H9 (cell line): ENCODE data around the gene ELFN1. TPM values are rescaled to one million over a fixed set of nuclear protein-coding genes. Genes with fewer than 3 reads are reported as not detected.

Source experiments
- DNase-seq: peaks from one replicate; pipeline ENCODE4 v3.0.0-alpha.2; 2017
- H2AFZ ChIP-seq: one replicate; pipeline ENCODE4 v1.6.1; 2013; ENCODE audit warnings: mild to moderate bottlenecking, low read length, control low read depth, moderate library complexity
- H2AK5ac ChIP-seq: 2 replicates; pipeline ENCODE4 v1.6.1; 2013; ENCODE audit warnings: low read length, control low read depth, mixed read lengths; ENCODE audit not compliant: insufficient read length
- H2BK120ac ChIP-seq: one replicate; pipeline ENCODE4 v1.6.1; 2013; ENCODE audit warnings: low read depth, mild to moderate bottlenecking, low read length, control low read depth, inconsistent platforms; ENCODE audit not compliant: poor library complexity, severe bottlenecking
- H2BK12ac ChIP-seq: 2 replicates; pipeline ENCODE4 v1.6.1; 2013; ENCODE audit warnings: low read length, control low read depth, mixed read lengths, low read depth; ENCODE audit not compliant: insufficient read length
- H2BK15ac ChIP-seq: 2 replicates; pipeline ENCODE4 v1.6.1; 2013; ENCODE audit warnings: low read depth, low read length, control low read depth
- H2BK20ac ChIP-seq: one replicate; pipeline ENCODE4 v1.6.1; 2013; ENCODE audit warnings: low read depth, mild to moderate bottlenecking, low read length, control low read depth, inconsistent platforms; ENCODE audit not compliant: poor library complexity, severe bottlenecking
- H2BK5ac ChIP-seq: 2 replicates; pipeline ENCODE4 v1.6.1; 2013; ENCODE audit warnings: low read length, control low read depth, mixed read lengths; ENCODE audit not compliant: insufficient read length
- H3K14ac ChIP-seq: 2 replicates; pipeline ENCODE4 v1.6.1; 2013; ENCODE audit warnings: low read length, control low read depth; ENCODE audit not compliant: insufficient read depth
- H3K18ac ChIP-seq: 2 replicates; pipeline ENCODE4 v1.6.1; 2013; ENCODE audit warnings: low read depth, mild to moderate bottlenecking, mixed read lengths, low read length, control low read depth; ENCODE audit not compliant: insufficient read length
- H3K23ac ChIP-seq: 2 replicates; pipeline ENCODE4 v1.6.1; 2013; ENCODE audit warnings: low read length, control low read depth, mixed read lengths, low read depth; ENCODE audit not compliant: insufficient read length
- H3K23me2 ChIP-seq: 2 replicates; pipeline ENCODE4 v1.6.1; 2013; ENCODE audit warnings: low read depth, mild to moderate bottlenecking, mixed read lengths, low read length, control low read depth; ENCODE audit not compliant: insufficient read length, poor library complexity, severe bottlenecking
- H3K27ac ChIP-seq: 2 replicates; pipeline ENCODE4 v1.5.1; 2013; ENCODE audit warnings: low read length, control low read depth, mixed read lengths, low read depth; ENCODE audit not compliant: insufficient read length
- H3K27me3 ChIP-seq: 2 replicates; pipeline ENCODE4 v1.6.1; 2013; ENCODE audit warnings: low read length, control low read depth, inconsistent platforms; ENCODE audit not compliant: insufficient read depth
- H3K4ac ChIP-seq: 2 replicates; pipeline ENCODE4 v1.6.1; 2013; ENCODE audit warnings: low read depth, mild to moderate bottlenecking, control low read depth, inconsistent platforms, low read length, moderate library complexity
- H3K4me1 ChIP-seq: 2 replicates; pipeline ENCODE4 v1.6.1; 2013; ENCODE audit warnings: low read length, control low read depth, inconsistent platforms; ENCODE audit not compliant: insufficient read depth
- H3K4me2 ChIP-seq: 2 replicates; pipeline ENCODE4 v1.6.1; 2013; ENCODE audit warnings: low read length, control low read depth, mixed read lengths; ENCODE audit not compliant: insufficient read length, insufficient read depth
- H3K56ac ChIP-seq: 2 replicates; pipeline ENCODE4 v1.6.1; 2013; ENCODE audit warnings: low read depth, mild to moderate bottlenecking, mixed read lengths, low read length, control low read depth; ENCODE audit not compliant: insufficient read length
- H3K79me1 ChIP-seq: 2 replicates; pipeline ENCODE4 v1.6.1; 2013; ENCODE audit warnings: low read depth, mild to moderate bottlenecking, moderate library complexity, low read length, control low read depth, inconsistent platforms; ENCODE audit not compliant: insufficient read depth, poor library complexity, severe bottlenecking
- H3K79me2 ChIP-seq: 2 replicates; pipeline ENCODE4 v1.6.1; 2013; ENCODE audit warnings: low read length, control low read depth, inconsistent platforms; ENCODE audit not compliant: insufficient read depth
- H3K9ac ChIP-seq: 2 replicates; pipeline ENCODE4 v1.6.1; 2013; ENCODE audit warnings: low read length, control low read depth, mixed read lengths; ENCODE audit not compliant: insufficient read length; ENCODE audit errors: extremely low read depth
- H3K9me3 ChIP-seq: one replicate; pipeline ENCODE4 v1.6.1; 2013; ENCODE audit warnings: low read depth, low read length, inconsistent platforms; ENCODE audit not compliant: control insufficient read depth
- H3T11ph ChIP-seq: one replicate; pipeline ENCODE4 v1.6.1; 2013; ENCODE audit warnings: mild to moderate bottlenecking, low read length, control low read depth, inconsistent platforms
- H4K20me1 ChIP-seq: one replicate; pipeline ENCODE4 v1.6.1; 2013; ENCODE audit not compliant: control insufficient read depth, insufficient read length, insufficient read depth
- H4K5ac ChIP-seq: 2 replicates; pipeline ENCODE4 v1.6.1; 2013; ENCODE audit warnings: low read depth, mild to moderate bottlenecking, mixed read lengths, low read length, control low read depth; ENCODE audit not compliant: insufficient read length
- H4K8ac ChIP-seq: replicated peaks from 2 replicates; pipeline ENCODE4 v1.6.1; 2013; ENCODE audit warnings: low read length, control low read depth, mixed read lengths, low read depth; ENCODE audit not compliant: insufficient read length
- H4K91ac ChIP-seq: 2 replicates; pipeline ENCODE4 v1.6.1; 2013; ENCODE audit warnings: low read depth, mild to moderate bottlenecking, moderate library complexity, mixed read lengths, low read length, control low read depth; ENCODE audit not compliant: insufficient read length
- H3K27ac Mint-ChIP-seq, 3 experiments: 2 replicates in 2 of 3; 3 replicates in 1 of 3; pipeline ENCODE4 v1.8.0; 2020 to 2021; ENCODE audit warnings: mixed read lengths in 3 of 3, mild to moderate bottlenecking in 1 of 3, moderate library complexity in 1 of 3
- H3K27me3 Mint-ChIP-seq: 2 replicates; pipeline ENCODE4 v1.8.0; 2021; ENCODE audit warnings: low read depth, mild to moderate bottlenecking, moderate library complexity, mixed read lengths
- H3K36me3 Mint-ChIP-seq, 3 experiments: 2 replicates in 2 of 3; 3 replicates in 1 of 3; pipeline ENCODE4 v1.8.0; 2020 to 2021; ENCODE audit warnings: low read depth in 3 of 3, mixed read lengths in 3 of 3; ENCODE audit not compliant: insufficient read depth in 1 of 3
- H3K4me1 Mint-ChIP-seq, 2 experiments: 2 replicates each; pipeline ENCODE4 v1.8.0; 2020; ENCODE audit warnings: mixed read lengths in 2 of 2
- H3K4me3 Mint-ChIP-seq, 2 experiments: 2 replicates in 1 of 2; 3 replicates in 1 of 2; pipeline ENCODE4 v1.8.0; 2020 to 2021; ENCODE audit warnings: mild to moderate bottlenecking in 2 of 2, mixed read lengths in 2 of 2, moderate library complexity in 1 of 2
- H3K9me3 Mint-ChIP-seq, 2 experiments: 2 replicates in 1 of 2; 3 replicates in 1 of 2; pipeline ENCODE4 v1.8.0; 2020; ENCODE audit warnings: mild to moderate bottlenecking in 2 of 2, mixed read lengths in 2 of 2, moderate library complexity in 1 of 2
- WGBS: extraction: QIAGEN DNeasy Blood & Tissue Kit; methylation state at CpG from one replicate; pipeline ENCODE4 v1.1.7; 2013; ENCODE audit warnings: missing lambda C conversion rate, low lambda C conversion rate, mixed read lengths; ENCODE audit not compliant: insufficient read length; ENCODE audit errors: extremely low coverage; 5-methylcytosine and 5-hydroxymethylcytosine counted together
- total RNA-seq: library from RNA; stranded (reverse); gene quantifications from 2 replicates; pipeline ENCODE4 v1.2.1, GENCODE V29; 2021
- TF ChIP-seq, protein P1 (sequence below): fragments of 200-600 bp; sonication (generic); conservative IDR thresholded peaks from 3 replicates; pipeline ENCODE4 v1.8.0; 2021; ENCODE audit warnings: antibody characterized with exemption, mild to moderate bottlenecking

The ELFN1 gene
- total RNA-seq, 1 experiment from 2014 or later = 3.7 TPM

DNA sequence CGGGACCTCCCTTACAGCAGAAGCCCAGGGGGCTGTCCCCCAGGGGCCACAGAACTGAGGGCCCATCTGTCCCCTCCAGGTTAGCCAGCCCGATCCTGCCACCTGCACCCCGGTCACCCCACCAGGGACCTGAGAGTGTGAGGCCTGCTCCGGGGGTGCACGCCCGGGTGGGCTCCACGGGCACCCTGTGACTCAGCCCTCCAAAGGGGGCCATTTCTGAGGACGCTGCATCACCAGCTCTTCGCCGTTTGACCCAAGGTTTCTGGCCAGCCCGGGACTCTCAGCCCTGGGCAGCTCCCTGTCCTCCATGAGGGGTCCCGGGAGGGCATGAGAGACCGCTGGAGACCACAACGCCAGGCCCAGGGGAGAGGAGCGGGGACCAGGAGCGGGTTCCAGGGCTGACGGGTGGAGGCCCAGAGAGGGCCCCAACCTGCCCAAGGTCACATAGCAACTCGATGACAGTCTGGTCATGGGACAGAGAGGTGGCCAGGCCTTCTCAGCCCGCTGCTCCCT is 79.3 kb downstream of the ELFN1 start:
- no peak overlapping the region for H2BK12ac ChIP-seq
- no peak overlapping the region for H3K23ac ChIP-seq
- Mint-ChIP-seq H3K4me3 (no peak overlapping the region), H3K9me3 (no peaks in the 10 kb centered on the region; a peak in 1 of 5 replicates), H3K27me3 (peaks cover 17% of the 10 kb centered on the region), H3K27ac (no peak overlapping the region), H3K36me3 (no peaks in the 10 kb centered on the region), H3K4me1 (peaks cover 4 to 9% of the 10 kb centered on the region in 2 experiments; a peak in 3 of 4 replicates)
- no peaks in the 10 kb centered on the region for H3K4me1 ChIP-seq
- H3K4ac ChIP-seq = no peak overlapping the region
- H4K8ac ChIP-seq = no peak overlapping the region
- H2BK20ac ChIP-seq = no peak overlapping the region
- H4K91ac ChIP-seq = no peak overlapping the region
- no peak overlapping the region for H2BK5ac ChIP-seq
- no peak overlapping the region; the same call in 1 of the 2 replicates for H3K14ac ChIP-seq
- H4K5ac ChIP-seq = no peak overlapping the region
- no CpG with 5 or more reads among the region's 19 CpGs for WGBS
- H3T11ph ChIP-seq = no peak overlapping the region
- no peak overlapping the region for H2AK5ac ChIP-seq
- H3K27ac ChIP-seq = no peak overlapping the region
- H4K20me1 ChIP-seq = peaks cover 2% of the 10 kb centered on the region
- H3K27me3 ChIP-seq = no peaks in the 10 kb centered on the region
- H3K4me2 ChIP-seq = no peak overlapping the region
- H3K9ac ChIP-seq = no peak overlapping the region
- H3K23me2 ChIP-seq = no peaks in the 10 kb centered on the region
- DNase-seq = no peak
- TF ChIP-seq, protein P1, sequence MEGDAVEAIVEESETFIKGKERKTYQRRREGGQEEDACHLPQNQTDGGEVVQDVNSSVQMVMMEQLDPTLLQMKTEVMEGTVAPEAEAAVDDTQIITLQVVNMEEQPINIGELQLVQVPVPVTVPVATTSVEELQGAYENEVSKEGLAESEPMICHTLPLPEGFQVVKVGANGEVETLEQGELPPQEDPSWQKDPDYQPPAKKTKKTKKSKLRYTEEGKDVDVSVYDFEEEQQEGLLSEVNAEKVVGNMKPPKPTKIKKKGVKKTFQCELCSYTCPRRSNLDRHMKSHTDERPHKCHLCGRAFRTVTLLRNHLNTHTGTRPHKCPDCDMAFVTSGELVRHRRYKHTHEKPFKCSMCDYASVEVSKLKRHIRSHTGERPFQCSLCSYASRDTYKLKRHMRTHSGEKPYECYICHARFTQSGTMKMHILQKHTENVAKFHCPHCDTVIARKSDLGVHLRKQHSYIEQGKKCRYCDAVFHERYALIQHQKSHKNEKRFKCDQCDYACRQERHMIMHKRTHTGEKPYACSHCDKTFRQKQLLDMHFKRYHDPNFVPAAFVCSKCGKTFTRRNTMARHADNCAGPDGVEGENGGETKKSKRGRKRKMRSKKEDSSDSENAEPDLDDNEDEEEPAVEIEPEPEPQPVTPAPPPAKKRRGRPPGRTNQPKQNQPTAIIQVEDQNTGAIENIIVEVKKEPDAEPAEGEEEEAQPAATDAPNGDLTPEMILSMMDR = no peak
- no peak overlapping the region for H2BK15ac ChIP-seq
- H3K18ac ChIP-seq = no peak overlapping the region
- H2AFZ ChIP-seq = no peak overlapping the region
- no peaks in the 10 kb centered on the region for H3K79me1 ChIP-seq
- H3K79me2 ChIP-seq = no peaks in the 10 kb centered on the region
- H3K56ac ChIP-seq = no peak overlapping the region
- no peaks in the 10 kb centered on the region for H3K9me3 ChIP-seq
- no peak overlapping the region for H2BK120ac ChIP-seq
